HCT116 (cell line): ENCODE measurements around the gene SIRT7. TPM values are rescaled to one million over a fixed set of nuclear protein-coding genes. Genes with fewer than 3 reads are reported as not detected.

Experiments used
- ATAC-seq: fragments of 200-7000 bp; cut with Tn5 transposase; 2 replicates; pipeline ENCODE4 v1.9.1; 2020; ENCODE audit warnings: mild to moderate bottlenecking, moderate library complexity
- BruUV-seq: library from RNA; stranded (reverse); fragments of 400-500 nt; replicated peaks from 2 replicates; lab custom pipeline; 2021; lab: Mats Ljungman, UMichigan
- CTCF ChIA-PET: fragments of 300-600 bp; sonication (Branson Sonifier 250); formaldehyde crosslinking; loops from one replicate; lab custom pipeline; 2021; ENCODE audit warnings: antibody characterized with exemption; lab: Charles Lee
- POLR2A ChIA-PET: fragments of 300-600, 350-600 bp; sonication (Branson Sonifier 250); formaldehyde crosslinking; loops from one replicate; lab custom pipeline; 2021; ENCODE audit warnings: antibody characterized with exemption; lab: Charles Lee
- RAD21 ChIA-PET, 2 experiments: fragments of 300-600 bp; sonication (Branson Sonifier 250); formaldehyde crosslinking; loops; one replicate each; lab custom pipeline; 2023; ENCODE audit warnings: low total read pairs in 2 of 2; ENCODE audit not compliant: uncharacterized antibody in 2 of 2, unreplicated experiment in 2 of 2, low non-redundant PET in 1 of 2; lab: Charles Lee
- DNase-seq: peaks from one replicate; pipeline ENCODE4 v3.0.0-alpha.2; 2010; ENCODE audit warnings: low read depth, low spot score
- H2AFZ ChIP-seq: fragments of 200-600 bp; shearing (Covaris generic), sonication (generic); 2 replicates; pipeline ENCODE4 v1.6.1; 2017; ENCODE audit warnings: low read depth, mixed run types, mixed read lengths, antibody characterized with exemption, low read length; ENCODE audit not compliant: poor library complexity, severe bottlenecking
- H3K27ac ChIP-seq: 2 replicates; pipeline ENCODE4 v1.5.1; 2012; ENCODE audit warnings: low read depth, low read length
- H3K27me3 ChIP-seq: fragments of 200-600 bp; sonication (generic); 2 replicates; pipeline ENCODE4 v1.6.1; 2016; ENCODE audit warnings: mixed run types, low read length, mixed read lengths; ENCODE audit not compliant: insufficient read depth
- H3K36me3 ChIP-seq, 2 experiments: fragments of 200-500 bp in 1 of 2; fragments of 200-600 bp in 1 of 2; sonication (Bioruptor generic) in 1 of 2; sonication (generic) in 1 of 2; 2 replicates each; pipeline versions ENCODE4 v1.5.1 to v1.6.1; 2014 to 2016; ENCODE audit warnings: low read length in 2 of 2, inconsistent platforms in 1 of 2, mixed read lengths in 1 of 2, mixed run types in 1 of 2; ENCODE audit not compliant: insufficient read depth in 2 of 2, control insufficient read depth in 1 of 2
- H3K4me1 ChIP-seq, 2 experiments: fragments of 200-600 bp in 1 of 2; sonication (generic) in 1 of 2; 2 replicates each; pipeline versions ENCODE4 v1.5.1 to v1.6.1; 2012 to 2017; ENCODE audit warnings: low read length in 2 of 2, inconsistent platforms in 1 of 2, mild to moderate bottlenecking in 1 of 2, mixed read lengths in 1 of 2, mixed run types in 1 of 2, moderate library complexity in 1 of 2; ENCODE audit not compliant: insufficient read depth in 2 of 2, control insufficient read depth in 1 of 2
- H3K4me2 ChIP-seq: fragments of 200-600 bp; sonication (generic); 2 replicates; pipeline ENCODE4 v1.6.1; 2017; ENCODE audit warnings: mixed run types, low read length, mixed read lengths
- H3K4me3 ChIP-seq, 2 experiments: fragments of 200-600 bp in 1 of 2; sonication (generic) in 1 of 2; replicated peaks in 1 of 2; 2 replicates each; pipeline ENCODE4 v1.5.1; 2011 to 2016; ENCODE audit warnings: low read length in 2 of 2, control low read depth in 1 of 2, low read depth in 1 of 2, mild to moderate bottlenecking in 1 of 2, mixed read lengths in 1 of 2, mixed run types in 1 of 2
- H3K79me2 ChIP-seq: fragments of 200-600 bp; sonication (generic); 2 replicates; pipeline ENCODE4 v1.6.1; 2017; ENCODE audit warnings: mild to moderate bottlenecking, mixed run types, low read length, moderate library complexity, mixed read lengths; ENCODE audit not compliant: insufficient read depth
- H3K9ac ChIP-seq: fragments of 200-600 bp; sonication (generic); 2 replicates; pipeline ENCODE4 v1.6.1; 2016; ENCODE audit warnings: low read length, mixed read lengths
- H3K9me2 ChIP-seq: fragments of 200-600 bp; sonication (generic), shearing (Covaris generic); 2 replicates; pipeline ENCODE4 v1.6.1; 2017; ENCODE audit warnings: mixed run types, mild to moderate bottlenecking, moderate library complexity; ENCODE audit not compliant: insufficient read depth
- H3K9me3 ChIP-seq, 2 experiments: fragments of 200-500 bp in 1 of 2; fragments of 200-600 bp in 1 of 2; sonication (Bioruptor generic) in 1 of 2; sonication (generic) in 1 of 2; 2 replicates each; pipeline ENCODE4 v1.6.1; 2014 to 2017; ENCODE audit warnings: low read length in 2 of 2, mixed read lengths in 2 of 2, inconsistent platforms in 1 of 2, low read depth in 1 of 2, mild to moderate bottlenecking in 1 of 2, mixed run types in 1 of 2, moderate library complexity in 1 of 2; ENCODE audit not compliant: control insufficient read depth in 1 of 2, insufficient read depth in 1 of 2
- H4K20me1 ChIP-seq: fragments of 200-600 bp; sonication (generic), shearing (Covaris generic); 2 replicates; pipeline ENCODE4 v1.6.1; 2017; ENCODE audit warnings: mixed run types, mild to moderate bottlenecking, moderate library complexity; ENCODE audit not compliant: insufficient read depth
- CTCF ChIP-seq, 3 experiments: fragments of 200-600 bp in 1 of 3; sonication (generic) in 1 of 3; IDR thresholded peaks in 2 of 3; conservative IDR thresholded peaks in 1 of 3; 2 replicates each; pipeline ENCODE4 v1.5.1; 2012 to 2017; ENCODE audit warnings: low read depth in 2 of 3, low read length in 2 of 3, antibody characterized with exemption in 1 of 3, borderline replicate concordance in 1 of 3, control low read depth in 1 of 3, mild to moderate bottlenecking in 1 of 3, mixed read lengths in 1 of 3, mixed run types in 1 of 3, moderate library complexity in 1 of 3; ENCODE audit not compliant: insufficient read depth in 1 of 3
- EZH2 ChIP-seq: fragments of 200-600 bp; sonication (generic); IDR thresholded peaks from 2 replicates; pipeline ENCODE4 v1.6.1; 2017; ENCODE audit warnings: antibody characterized with exemption, mixed run types
- FOSL1 ChIP-seq: IDR thresholded peaks from 2 replicates; pipeline ENCODE4 v1.6.1; 2012; ENCODE audit warnings: low read depth
- JUND ChIP-seq: IDR thresholded peaks from 2 replicates; pipeline ENCODE4 v1.6.1; 2012
- MAX ChIP-seq: IDR thresholded peaks from 2 replicates; pipeline ENCODE4 v1.6.1; 2012
- SRF ChIP-seq: IDR thresholded peaks from 2 replicates; pipeline ENCODE4 v1.6.1; 2012; ENCODE audit warnings: low read depth
- ZFX ChIP-seq: fragments of 450-650 bp; IDR thresholded peaks from 2 replicates; pipeline ENCODE4 v1.6.1; 2017
- intact Hi-C: fragments of 100-400 bp; cut with micrococcal nuclease; formaldehyde crosslinking; loops from 2 replicates; pipeline ENCODE4 v1.10.0; 2022
- total RNA-seq: library from RNA; stranded (reverse); gene quantifications from one replicate; pipeline ENCODE4 v1.2.1, GENCODE V29; 2021; ENCODE audit not compliant: unreplicated experiment

Gene SIRT7
- total RNA-seq, 1 experiment from 2014 or later, result 62.6 TPM

DNA sequence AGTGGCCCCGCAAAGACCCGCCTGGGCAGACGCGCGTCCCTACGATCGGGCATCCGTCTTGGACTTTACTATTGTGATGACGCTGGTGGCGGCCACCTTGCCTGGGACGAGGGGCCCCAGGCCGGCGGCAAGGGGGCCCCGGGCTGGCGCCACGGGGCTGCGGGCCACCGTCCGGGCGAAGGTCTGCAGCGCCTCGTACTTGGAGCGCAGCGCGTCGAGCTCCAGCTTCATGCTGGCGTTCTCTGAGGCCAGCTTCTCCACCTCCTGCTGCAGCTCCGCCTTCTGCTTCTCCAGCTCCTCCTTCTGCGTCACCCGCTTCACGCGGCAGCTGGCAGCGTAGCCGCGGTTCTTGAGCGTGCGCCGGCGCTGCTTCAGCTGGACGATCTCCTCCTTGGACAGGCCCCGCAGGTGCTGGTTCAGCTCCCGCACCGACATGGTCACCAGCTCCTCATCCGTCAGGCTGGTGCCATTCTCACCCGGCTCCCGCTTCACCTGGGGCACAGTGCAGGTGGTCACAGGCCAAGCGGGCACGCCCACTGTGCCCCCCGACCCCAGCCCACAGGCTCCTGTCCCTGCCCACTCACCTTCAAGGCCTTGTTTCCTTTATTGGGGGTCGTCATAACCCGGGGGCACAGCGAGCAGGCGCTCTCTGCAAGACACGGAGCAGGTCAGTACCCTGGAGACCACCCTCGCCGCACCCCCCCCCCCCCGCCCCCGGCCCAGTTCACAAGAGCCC lies 4.8 kb upstream of the SIRT7 start:
- peak overlapping the region in 1 of 2 experiments; percentile 36; a peak in 2 of 4 replicates for H3K4me3 ChIP-seq
- intact Hi-C loops, result no loop called here
- no peak overlapping the region for H2AFZ ChIP-seq
- H3K79me2 ChIP-seq, result peaks cover 91% of the 10 kb centered on the region
- no peaks in the 10 kb centered on the region for H3K27me3 ChIP-seq
- H3K4me2 ChIP-seq, result peak overlapping the region; percentile 80
- DNase-seq (no peak), ATAC-seq (no peak)
- no peak for TF ChIP-seq ZFX
- TF ChIP-seq EZH2, result no peak
- TF ChIP-seq CTCF (IDR thresholded peaks at IDR 0.05 in 2 of 3, conservative IDR thresholded peaks at IDR 0.05 in 1 of 3; ENCODE audit: borderline replicate concordance in 1 of 3, insufficient read depth in 1 of 3, low read depth in 2 of 3, low read length in 2 of 3), result no peak
- no peak for TF ChIP-seq FOSL1
- TF ChIP-seq JUND, result no peak
- no peak for TF ChIP-seq SRF
- TF ChIP-seq MAX, result no peak
- H3K27ac ChIP-seq, result peak overlapping the region; percentile 80
- no peaks in the 10 kb centered on the region for H3K9me3 ChIP-seq
- H3K4me1 ChIP-seq, result peaks cover 35 to 55% of the 10 kb centered on the region in 2 experiments
- ChIA-PET POLR2A (interaction anchor here (1.1 kb wide), 1 partner anchor 46 kb away, joined by 3 read pairs; no protein-coding TSS in a partner anchor), CTCF (interaction anchor here (1.0 to 1.8 kb wide), 2 partner anchors 10 to 53 kb away, joined by 3 to 4 read pairs; no protein-coding TSS in a partner anchor), RAD21 (no interaction called here)
- BruUV-seq, result no TSS peak
- no peaks in the 10 kb centered on the region for H4K20me1 ChIP-seq
- no peaks in the 10 kb centered on the region for H3K9me2 ChIP-seq
- peak overlapping the region; percentile 65 for H3K9ac ChIP-seq
- H3K36me3 ChIP-seq, result peaks cover 15 to 36% of the 10 kb centered on the region in 2 experiments; a peak in 3 of 4 replicates
